Breast epithelium (tissue), 4 donors: Measurements from ENCODE around the gene TRIO. TPM values are rescaled to one million over a fixed set of nuclear protein-coding genes. Genes with fewer than 3 reads are reported as not detected.

Experiments used
- DNase-seq, 2 donors: peaks; one replicate each; pipeline ENCODE4 v3.0.0-alpha.2; 2019; ENCODE audit warnings: low spot score in 2 of 2
- H3K27ac ChIP-seq, 2 donors: fragments of 200-600 bp; sonication (generic) in 1 of 2; one replicate each; pipeline ENCODE4 v1.5.1; 2016 to 2019; ENCODE audit warnings: mild to moderate bottlenecking in 1 of 2
- H3K27me3 ChIP-seq, 2 donors: fragments of 200-600 bp; sonication (generic) in 1 of 2; one replicate each; pipeline versions ENCODE4 v1.5.1 to v1.6.0; 2017 to 2019; ENCODE audit warnings: control low read depth in 1 of 2, mild to moderate bottlenecking in 1 of 2
- H3K36me3 ChIP-seq: fragments of 200-600 bp; one replicate; pipeline ENCODE4 v1.5.1; 2019
- H3K4me1 ChIP-seq, 2 donors: fragments of 200-600 bp; sonication (generic); one replicate each; pipeline ENCODE4 v1.5.1; 2016 to 2019; ENCODE audit warnings: control low read depth in 1 of 2
- H3K4me3 ChIP-seq, 3 donors: fragments of 200-600 bp; sonication (generic); 1 replicate in 2 of 3; 2 replicates in 1 of 3; pipeline ENCODE4 v1.5.1; 2016 to 2019; ENCODE audit warnings: mild to moderate bottlenecking in 3 of 3, moderate library complexity in 2 of 3
- H3K9me3 ChIP-seq, 2 donors: fragments of 200-600 bp; sonication (generic) in 1 of 2; one replicate each; pipeline ENCODE4 v1.5.1; 2016 to 2019; ENCODE audit warnings: control low read depth in 1 of 2
- CTCF ChIP-seq, 3 donors: fragments of 450-650 bp; IDR thresholded peaks; one replicate each; pipeline ENCODE4 v1.5.1; 2016 to 2017; ENCODE audit warnings: antibody characterized with exemption in 3 of 3, mild to moderate bottlenecking in 3 of 3, moderate library complexity in 3 of 3
- POLR2A ChIP-seq: fragments of 450-650 bp; IDR thresholded peaks from one replicate; pipeline ENCODE4 v1.6.1; 2016; ENCODE audit warnings: antibody characterized with exemption, mild to moderate bottlenecking, moderate library complexity
- POLR2AphosphoS5 ChIP-seq, 3 donors: sonication (generic); formaldehyde crosslinking; IDR thresholded peaks; one replicate each; pipeline ENCODE4 v1.6.1; 2017; ENCODE audit warnings: antibody characterized with exemption in 3 of 3
- intact Hi-C: fragments of 100-400 bp; cut with DNase I; formaldehyde crosslinking; loops from one replicate; pipeline ENCODE4 v1.15.1; 2023; ENCODE audit warnings: low total_unique reads
- total RNA-seq, 3 donors: library from RNA; depleted of rRNA; stranded (reverse); fragments of >200 nt; gene quantifications; one replicate each; pipeline ENCODE4 v1.1.0, GENCODE V29; 2016

Gene TRIO
- total RNA-seq, 3 donors from 2014 or later = 191 to 209 (median 193) TPM

- Histone ChIP-seq H3K4me1 (peaks cover 0 to 11% of the 10 kb centered on the region in 2 donors), H3K27me3 (no peaks in the 10 kb centered on the region), H3K36me3 (no peaks in the 10 kb centered on the region), H3K4me3 (no peak overlapping the region), H3K27ac (no peak overlapping the region), H3K9me3 (no peaks in the 10 kb centered on the region)
- intact Hi-C loops = no loop called here
- TF ChIP-seq CTCF (IDR thresholded peaks at IDR 0.05) (no peak), POLR2A (no peak), POLR2AphosphoS5 (IDR thresholded peaks at IDR 0.05) (no peak)
- no peak for DNase-seq
Measured at GRCh38 chr5:14267166-14267838, 124.2 kb downstream of the TRIO start.

GRCh38 chr5:14267991-14268708 is 125.0 kb downstream of the TRIO start:
- Histone ChIP-seq H3K27ac (peak overlapping the region; percentile 50 to 52), H3K36me3 (no peaks in the 10 kb centered on the region), H3K9me3 (no peaks in the 10 kb centered on the region), H3K4me1 (peaks cover 0 to 11% of the 10 kb centered on the region in 2 donors), H3K27me3 (no peaks in the 10 kb centered on the region), H3K4me3 (no peak overlapping the region)
- intact Hi-C loops = no loop called here
- TF ChIP-seq POLR2A (no peak), CTCF (IDR thresholded peaks at IDR 0.05) (no peak), POLR2AphosphoS5 (IDR thresholded peaks at IDR 0.05) (no peak)
- no peak for DNase-seq

- no peak overlapping the region for H3K4me3 ChIP-seq
- intact Hi-C loops = no loop called here
- no peaks in the 10 kb centered on the region for H3K36me3 ChIP-seq
- no peaks in the 10 kb centered on the region for H3K27me3 ChIP-seq
- peaks cover 0 to 11% of the 10 kb centered on the region in 2 donors for H3K4me1 ChIP-seq
- TF ChIP-seq POLR2AphosphoS5 (IDR thresholded peaks at IDR 0.05) (no peak), POLR2A (no peak)
- peak overlapping the region; percentile 50 to 52 for H3K27ac ChIP-seq
- no peak for DNase-seq
- H3K9me3 ChIP-seq = no peaks in the 10 kb centered on the region
Measured at GRCh38 chr5:14268738-14269137, 125.6 kb downstream of the TRIO start.

GRCh38 chr5:14269395-14269794 is 126.3 kb downstream of the TRIO start:
- Histone ChIP-seq H3K27ac (peak overlapping the region; percentile 50 to 52), H3K36me3 (no peaks in the 10 kb centered on the region), H3K4me3 (no peak overlapping the region), H3K4me1 (peaks cover 0 to 11% of the 10 kb centered on the region in 2 donors), H3K9me3 (no peaks in the 10 kb centered on the region), H3K27me3 (no peaks in the 10 kb centered on the region)
- no peak for TF ChIP-seq CTCF (IDR thresholded peaks at IDR 0.05)
- no peak for TF ChIP-seq POLR2AphosphoS5 (IDR thresholded peaks at IDR 0.05)
- no peak for TF ChIP-seq POLR2A
- intact Hi-C loops = no loop called here
- no peak for DNase-seq

GRCh38 chr5:14270209-14270702 is 127.1 kb downstream of the TRIO start:
- TF ChIP-seq POLR2AphosphoS5 (IDR thresholded peaks at IDR 0.05) (no peak), CTCF (IDR thresholded peaks at IDR 0.05) (peak; percentile 69 to 71 (median 70))
- DNase-seq = no peak
- Histone ChIP-seq H3K4me1 (peaks cover 0 to 11% of the 10 kb centered on the region in 2 donors), H3K27ac (peak overlapping the region; percentile 50 to 52), H3K9me3 (no peaks in the 10 kb centered on the region), H3K27me3 (no peaks in the 10 kb centered on the region), H3K36me3 (no peaks in the 10 kb centered on the region), H3K4me3 (no peak overlapping the region)
- intact Hi-C loops = no loop called here
